NCI-H2196 treated with DMSO at 0.1 percent for 48 hours (cell line): ENCODE measurements around the gene DCDC2B.
A peak's percentile ranks its signal among the peaks of the same experiment; 100 is the strongest.

Experiments used
- DNase-seq: peaks from one replicate; lab custom pipeline; 2025; ENCODE audit not compliant: unreplicated experiment; lab: John Stamatoyannopoulos, UW

DCDC2B gene

DNA sequence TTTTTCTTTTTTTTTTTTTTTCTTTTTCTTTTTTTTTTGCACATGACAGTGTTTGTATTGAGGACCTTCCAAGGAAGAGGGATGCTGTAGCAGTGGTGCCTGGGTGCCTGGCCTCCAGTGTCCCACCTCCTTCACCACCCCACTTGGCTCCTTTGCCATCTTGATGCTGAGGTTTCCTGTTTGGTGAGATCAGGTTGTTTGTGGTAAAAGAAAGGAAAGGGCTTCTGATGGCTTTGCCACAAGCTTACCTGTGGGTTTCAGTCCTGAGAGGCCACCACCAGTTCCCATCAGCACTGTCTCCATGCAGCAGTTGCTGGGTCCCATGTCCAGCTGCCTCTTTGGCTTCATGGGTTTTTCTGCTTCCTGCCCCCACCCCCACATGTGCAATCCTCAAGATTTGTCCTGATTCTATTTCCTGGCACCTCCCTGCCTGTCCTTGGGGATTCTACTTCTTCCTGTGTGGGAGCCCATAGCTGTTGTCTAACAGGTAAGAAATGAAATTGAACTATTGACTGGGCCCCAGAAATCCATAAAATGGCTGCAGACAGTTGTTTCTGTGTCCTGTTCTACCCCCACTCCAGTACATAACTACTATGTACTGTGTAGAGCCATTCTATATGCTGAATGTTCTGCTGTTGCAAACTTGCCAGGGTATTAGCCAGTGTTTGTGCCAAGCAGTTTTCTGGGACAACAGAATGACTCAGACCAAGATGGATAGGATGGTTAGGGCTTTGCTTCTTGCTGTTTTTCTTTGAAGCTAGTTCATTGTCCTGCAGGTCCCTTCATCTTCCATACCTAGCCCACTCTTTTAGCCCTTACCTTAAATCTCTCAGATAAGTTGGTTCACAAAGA is 12.7 kb upstream of the DCDC2B start:
- DNase-seq, result no peak

DNA sequence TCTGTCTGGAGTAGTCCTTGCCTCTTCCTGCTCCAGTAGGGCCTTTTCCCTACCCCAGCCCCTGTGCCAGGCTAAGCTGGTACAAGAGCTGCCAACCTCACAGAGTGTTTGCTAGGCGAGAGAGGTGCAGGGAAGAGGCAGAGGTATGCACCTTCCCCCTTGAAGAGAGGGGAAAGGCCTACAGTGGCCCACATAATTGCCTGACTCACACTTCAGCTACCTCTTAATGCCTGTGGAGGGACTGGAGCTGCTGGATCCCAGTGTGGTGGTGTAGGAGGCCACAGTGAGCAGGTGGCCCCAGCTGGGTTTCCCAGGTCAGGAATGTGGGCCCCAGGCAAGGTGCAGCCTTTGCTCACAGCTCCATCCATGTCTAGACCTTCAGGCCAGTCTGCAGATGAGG is 11.8 kb upstream of the DCDC2B start:
- DNase-seq, result no peak

DNA sequence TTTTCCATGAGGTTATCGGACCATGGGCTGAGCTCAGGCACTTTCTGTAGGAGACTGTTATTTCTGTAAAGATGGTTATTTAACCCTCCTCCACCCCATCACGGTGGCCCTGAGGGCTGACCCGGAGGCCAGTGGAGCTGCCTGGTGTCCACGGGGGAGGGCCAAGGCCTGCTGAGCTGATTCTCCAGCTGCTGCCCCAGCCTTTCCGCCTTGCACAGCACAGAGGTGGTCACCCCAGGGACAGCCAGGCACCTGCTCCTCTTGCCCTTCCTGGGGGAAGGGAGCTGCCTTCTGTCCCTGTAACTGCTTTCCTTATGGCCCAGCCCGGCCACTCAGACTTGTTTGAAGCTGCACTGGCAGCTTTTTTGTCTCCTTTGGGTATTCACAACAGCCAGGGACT is 11.1 kb upstream of the DCDC2B start:
- DNase-seq, result no peak

DNA sequence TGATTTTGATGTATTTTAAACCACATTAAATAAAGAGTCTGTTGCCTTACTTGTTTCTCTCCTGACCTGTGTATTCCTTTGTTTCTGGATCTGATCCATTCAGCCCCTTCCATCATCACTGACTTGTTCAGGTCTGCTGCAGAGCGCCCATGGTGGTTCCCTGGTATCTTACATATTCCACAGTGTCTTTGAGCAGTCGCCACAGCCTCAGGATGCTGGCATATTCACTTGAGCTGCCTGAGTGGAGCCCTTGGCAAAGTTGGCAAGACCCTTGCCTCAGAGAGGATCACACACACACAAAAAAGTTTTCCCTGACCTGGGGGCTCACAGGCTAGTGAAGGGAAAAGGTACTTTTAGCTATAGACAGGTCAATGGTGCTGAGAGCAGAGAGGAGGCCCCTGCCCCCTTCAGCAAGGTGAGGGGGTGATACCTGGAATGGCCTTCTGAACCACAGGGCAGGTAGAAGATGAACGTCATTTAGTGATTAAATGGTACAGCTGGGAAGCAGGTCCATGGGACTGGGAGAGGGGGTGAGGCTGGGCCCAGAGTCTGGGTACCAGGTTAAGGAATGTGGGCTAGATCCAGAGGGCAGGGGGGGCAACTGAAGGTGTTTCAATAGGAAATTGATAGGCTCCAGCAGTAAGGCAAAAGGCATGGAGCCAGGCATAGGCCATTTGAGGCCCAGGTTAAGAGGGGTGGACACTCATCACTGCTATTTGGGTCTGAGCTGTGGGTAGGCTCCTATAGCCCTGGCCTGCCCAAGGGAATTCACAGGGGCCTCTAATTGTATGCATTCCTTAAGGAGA is 10.4 kb upstream of the DCDC2B start:
- no peak for DNase-seq

DNA sequence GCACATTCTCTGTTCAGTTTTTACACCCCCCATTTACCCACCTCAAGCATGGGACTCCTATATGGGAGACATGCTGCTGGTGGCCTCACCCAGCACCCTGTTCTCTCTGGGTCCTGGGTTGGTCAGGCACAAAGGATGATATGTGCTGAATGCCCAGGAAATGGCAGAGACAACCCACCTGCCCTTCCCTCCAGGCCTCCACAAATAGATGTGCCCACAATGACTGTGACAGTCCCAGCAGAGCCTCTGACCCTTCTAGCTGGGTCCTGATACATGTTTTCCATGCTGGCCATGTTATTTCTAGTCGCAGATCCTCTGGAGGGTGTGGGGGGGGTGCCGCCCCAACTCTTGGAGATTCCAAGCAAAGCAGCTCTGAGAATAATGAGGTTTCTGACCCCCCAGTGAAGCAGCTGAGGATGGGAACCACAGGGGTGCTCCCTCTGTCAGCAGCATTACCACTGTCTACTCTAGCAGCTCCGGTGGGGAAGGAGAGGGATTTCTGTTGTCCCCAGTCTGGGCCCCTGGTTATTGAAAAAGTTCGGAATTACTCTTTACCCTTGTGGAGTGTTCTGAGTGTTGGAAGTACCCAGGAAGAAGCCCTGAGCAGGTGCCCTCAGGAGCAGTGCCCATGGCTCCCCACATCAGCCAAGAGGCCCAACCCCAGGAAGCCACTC is 9.7 kb upstream of the DCDC2B start:
- no peak for DNase-seq

DNA sequence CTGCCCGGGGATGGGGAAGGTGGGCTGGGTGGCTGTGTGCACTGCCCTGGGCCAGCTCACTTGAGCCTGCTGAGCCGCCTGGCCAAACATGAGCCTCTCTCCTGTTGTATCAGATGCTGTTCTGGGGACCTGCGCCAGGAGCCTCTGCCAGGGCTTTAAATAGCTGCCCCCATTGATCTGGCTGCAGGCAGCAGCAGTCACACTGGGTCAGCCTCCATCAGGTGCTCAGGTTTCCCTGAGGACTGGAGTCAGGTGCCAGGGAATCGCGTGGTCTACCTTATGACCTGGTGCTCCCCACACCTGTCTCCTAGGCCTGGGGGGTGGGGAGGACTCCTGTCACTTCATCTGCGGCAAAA is 9.2 kb upstream of the DCDC2B start:
- peak; percentile 77 for DNase-seq

DNA sequence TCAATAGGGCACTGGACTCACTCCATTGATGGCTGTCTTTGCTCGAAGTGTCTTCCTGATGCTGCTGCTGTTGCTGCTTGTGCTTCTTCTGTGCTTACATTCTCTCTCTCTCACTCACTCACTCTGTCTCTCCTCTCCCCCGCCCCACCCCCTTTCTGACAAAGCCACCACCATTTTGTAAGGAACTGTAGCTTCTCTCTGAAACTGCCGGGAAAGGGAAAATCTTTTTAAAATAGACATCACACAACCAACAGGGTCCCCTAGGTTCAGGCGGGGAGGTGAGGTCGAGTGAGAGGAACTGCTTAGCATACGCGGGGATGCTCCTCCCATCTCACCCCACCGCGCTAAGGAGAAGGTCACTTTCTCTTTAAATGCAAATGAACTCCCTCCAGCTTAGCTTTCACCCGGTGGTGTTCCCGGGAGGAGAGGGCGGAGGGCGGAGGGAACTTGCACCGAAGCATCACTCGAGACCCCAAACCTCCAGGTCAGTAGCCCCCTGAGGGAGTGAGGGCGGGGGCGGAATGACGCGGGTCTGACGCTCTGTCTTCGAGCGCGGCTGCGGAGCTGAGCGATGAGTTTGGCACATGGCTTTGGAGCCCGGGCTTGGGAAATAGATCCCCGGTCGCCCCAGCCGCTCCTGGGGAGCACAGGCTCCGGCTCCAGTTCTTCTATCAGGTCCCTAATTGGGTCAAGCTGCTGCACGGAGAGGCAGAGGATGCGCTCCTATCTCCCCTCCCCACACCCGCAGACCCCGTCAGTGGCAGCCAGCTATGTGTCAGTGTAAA is 8.5 kb upstream of the DCDC2B start, which contains the start of gene CCDC28B:
CCDC28B (plus strand) TSS at position 370 of the 785 bp plus-strand sequence. CDS start 1,341 bp downstream, outside the sequence.
- peak; percentile 51 for DNase-seq

DNA sequence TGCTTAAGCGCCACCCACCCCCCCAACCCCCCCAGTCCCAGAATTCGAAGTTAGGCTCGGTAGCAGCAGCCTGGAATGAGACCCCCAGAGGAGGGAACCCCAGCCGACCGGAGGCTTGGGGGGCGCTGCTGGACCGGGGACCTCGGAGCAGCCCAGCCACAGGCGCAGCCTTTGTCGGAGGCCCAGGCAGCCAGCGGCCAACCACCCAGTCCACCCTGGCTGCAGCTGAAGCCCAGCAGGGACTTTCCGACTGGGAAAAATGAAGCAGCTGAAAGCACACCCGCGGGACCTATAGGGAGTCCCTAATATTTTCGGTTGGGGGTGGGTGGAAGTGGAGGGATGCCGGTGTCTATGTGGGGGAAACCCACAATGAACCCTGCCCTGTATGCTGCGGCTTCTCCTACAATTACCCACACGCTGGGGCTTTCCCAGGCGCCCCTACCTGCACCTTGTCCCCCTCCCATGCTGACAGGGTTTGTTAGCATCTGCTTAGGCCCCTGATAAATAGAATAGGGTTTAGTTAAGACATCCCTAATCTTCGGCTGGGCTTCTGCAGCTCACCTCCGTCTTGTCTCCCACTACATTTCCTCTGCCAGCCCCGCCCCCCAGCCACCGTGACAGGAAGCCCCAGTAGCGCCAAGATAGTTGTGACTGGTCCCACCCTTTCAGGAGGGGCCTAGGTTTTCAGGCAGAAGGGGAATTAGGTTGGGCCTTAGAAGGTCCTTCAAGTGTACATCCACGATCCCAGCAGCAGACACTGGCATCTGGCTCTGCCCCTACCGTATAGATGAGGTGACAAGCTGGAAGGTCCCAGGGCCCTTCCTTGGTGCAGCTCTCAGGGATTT is 7.7 kb upstream of the DCDC2B start:
- no peak for DNase-seq

DNA sequence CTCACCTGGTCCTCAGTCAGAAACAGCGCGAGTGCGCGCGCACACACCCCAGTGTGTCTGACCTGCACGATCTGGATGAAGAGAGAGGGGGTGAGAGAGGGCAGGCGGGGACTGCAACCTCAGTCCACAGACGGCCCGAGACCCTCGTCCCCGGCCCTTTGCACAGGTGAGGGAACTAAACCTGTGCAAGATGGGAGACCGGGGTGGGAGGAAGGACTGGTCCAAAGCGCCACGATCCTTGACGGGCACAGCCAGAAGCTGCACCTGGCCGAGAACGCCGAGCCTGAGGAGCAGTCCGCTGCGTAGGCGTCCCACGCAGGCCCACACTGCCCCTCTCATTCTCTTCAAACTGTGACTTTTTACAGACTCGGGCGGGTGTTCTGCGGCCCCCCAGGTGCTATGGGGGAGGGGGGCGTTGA is 3.9 kb upstream of the DCDC2B start:
- DNase-seq, result no peak

DNA sequence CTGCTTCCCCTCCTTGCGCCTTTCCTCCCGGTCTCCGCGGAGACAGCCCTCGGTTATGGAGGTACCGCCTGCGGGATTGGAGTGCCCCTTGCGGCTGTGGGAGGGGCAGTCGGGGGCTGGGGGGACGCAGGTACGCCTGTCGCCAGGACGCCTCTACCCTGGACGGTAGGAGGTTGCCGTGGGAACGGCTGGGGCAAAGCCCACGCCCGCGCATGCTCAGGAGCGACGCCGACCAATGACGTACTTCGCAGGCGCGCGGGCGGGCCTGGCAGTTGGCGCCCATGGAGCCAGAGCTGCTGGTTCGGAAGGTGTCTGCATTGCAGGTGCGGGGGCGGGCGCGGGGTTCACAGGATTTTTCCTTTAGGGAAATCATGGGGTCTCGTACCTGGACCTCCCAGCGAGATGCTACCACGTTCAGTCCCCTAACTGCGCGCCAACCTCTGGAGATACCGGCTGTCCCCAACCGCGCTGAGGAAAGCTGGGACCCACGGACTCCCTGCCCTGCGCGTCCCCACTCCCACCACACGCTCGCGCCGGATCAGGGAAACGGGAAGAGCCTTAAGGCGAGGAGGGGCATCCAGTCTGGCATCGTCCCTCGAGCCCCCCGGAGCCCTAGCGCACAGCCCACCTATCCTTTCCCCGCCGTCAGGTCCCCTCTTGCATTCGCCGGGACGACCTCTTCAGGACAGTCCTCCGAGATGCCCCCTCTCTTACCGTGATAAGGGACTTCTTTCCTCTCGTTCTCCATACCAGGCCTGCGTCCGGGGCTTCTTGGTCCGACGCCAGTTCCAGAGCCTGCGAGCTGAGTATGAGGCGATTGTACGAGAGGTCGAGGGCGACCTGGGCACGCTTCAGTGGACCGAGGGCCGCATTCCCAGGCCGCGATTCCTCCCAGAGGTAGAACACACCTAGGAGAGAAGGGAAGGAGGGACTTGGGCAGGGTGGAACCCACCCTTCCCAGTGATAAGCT is 3.2 kb upstream of the DCDC2B start, which contains the start of gene IQCC:
IQCC (plus strand) TSS at position 271 of the 970 bp plus-strand sequence; CDS start at position 282, 11 bp downstream.
- DNase-seq, result peak; percentile 88

DNA sequence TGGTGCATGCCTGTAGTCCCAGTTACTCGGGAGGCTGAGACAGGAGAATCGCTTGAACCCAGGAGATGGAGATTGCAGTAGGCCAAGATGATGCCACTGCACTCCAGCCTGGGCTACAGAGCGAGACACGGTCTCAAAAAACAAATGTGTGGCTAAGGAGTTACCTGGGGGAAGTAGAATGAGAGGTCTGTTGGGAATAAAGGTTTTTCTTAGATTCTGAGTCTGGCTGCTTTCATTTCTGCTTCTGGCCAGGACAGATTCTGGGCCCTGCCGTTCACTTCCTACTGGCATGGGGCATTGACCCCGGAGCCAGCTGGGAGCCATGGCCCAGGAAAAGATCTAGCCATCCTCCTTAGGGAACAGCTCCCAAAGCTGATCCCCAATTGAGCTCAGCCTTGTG is 420 bp upstream of the DCDC2B start:
- no peak for DNase-seq

DNA sequence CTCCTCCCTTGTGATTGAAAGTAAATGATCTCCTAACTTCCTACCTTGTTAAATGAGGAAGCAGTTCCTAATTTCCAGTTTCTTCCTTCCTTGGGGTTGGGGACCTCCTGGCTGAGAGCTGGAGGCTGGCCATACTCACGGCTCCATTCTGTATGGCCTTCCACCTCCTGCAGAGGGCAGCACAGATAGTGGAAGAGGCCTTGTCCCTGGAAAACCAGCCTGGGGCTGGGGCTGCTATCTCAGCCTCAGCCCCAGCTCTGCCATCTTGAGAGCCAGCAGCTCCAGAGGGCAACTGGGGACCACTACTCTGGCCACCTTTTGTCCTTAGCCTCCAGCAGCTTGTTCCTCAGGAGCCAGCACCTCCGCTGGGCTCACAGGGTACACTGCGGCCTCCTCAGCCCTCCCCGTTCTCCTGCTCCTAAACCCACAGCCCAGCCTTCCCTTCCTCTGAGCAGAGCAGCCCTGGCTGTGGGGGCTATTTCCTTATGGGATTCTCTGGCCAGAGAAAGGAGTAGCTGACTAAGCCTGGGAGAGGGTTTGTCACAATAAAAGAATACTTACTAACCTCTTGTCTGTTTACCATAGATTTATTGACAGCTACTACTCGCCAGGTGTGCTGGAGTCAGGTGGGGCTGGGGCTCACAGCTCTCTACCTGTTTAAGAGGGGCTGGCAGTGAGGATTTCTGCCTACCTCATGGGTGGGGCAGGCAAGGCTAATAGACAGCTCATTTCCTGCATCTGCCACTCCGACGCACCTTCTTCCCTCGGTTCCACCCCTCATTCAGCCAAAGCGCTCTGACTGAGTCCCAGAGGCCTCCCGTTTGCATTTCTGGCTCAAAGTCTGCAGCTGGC is 7.0 kb downstream of the DCDC2B start:
- DNase-seq, result peak; percentile 66

DNA sequence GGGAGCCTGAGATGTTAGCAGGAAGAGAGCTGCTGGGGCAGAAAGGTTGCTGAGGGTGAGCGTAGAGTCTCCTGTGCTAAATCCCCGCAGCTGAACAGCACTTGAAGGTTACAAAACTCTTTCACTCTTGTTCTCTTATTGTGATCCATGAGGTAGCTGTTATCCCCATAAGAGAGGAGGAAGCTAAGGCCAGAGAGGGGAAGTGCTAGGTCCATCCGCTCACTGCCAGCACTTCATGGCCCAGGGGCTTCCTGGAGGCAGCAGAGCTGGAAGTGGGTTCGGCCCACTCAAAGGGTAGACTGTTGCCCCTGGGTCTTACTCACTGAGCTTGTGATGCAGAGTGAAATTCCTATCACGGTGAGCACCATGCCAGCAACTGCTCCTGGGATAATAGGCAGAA is 7.7 kb downstream of the DCDC2B start:
- no peak for DNase-seq

DNA sequence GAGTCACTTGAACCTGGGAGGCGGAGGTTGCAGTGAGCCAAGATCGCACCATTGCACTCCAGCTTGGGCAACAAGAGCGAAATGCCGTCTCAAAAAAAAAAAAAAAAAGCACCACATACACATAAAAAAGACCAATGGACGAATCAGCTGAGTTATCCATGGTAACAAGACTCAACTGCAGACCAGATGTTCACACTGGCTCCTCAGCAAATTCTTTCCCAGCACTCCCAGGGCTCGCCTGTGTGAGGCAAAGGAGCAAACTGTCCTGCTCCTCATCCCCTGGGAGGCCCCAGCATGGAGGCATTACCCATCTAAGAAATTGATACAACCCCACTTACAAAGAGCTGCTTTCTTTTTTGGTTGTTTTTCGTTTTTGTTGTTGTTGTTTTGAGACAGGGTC is 10.1 kb downstream of the DCDC2B start:
- no peak for DNase-seq

DNA sequence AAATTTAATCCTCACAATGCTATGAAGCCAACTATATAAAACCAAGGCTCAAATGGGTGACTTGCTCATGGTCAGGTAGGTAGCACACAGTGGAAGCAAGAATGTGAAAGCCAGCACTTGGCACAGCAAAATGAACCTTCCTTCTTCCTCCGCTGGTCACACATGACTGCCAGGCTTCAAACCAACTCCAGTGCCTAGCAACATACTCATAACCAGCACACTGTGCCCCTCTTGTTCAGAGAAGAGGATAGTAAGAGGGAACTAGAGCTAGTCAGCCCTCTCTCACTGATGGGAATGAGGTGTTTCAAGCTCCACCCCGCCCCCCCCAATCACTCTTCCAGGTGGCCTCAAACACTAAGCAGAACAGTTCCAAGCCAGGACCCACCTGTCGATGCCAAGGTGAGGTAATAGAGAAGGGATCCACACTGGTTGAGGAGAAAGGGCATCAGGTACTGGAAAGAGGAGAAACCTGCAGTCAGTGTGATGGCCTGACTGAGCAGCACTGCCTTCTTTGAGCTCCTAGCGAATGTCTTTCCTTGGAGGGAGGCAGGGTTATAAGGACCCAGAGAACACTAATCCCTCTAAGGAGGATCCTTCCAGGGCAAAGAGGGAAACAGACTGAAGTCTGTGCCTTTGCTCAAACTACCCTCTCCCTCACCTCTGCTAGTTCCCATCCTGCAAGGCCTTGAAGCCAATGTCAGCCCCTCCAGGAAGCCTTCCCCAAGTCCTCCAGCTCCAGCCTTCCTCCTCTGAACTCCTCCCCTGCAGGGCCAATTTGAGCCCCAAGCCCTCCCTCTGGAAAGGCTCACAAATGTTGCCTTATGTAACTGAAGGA is 12.1 kb downstream of the DCDC2B start:
- DNase-seq, result no peak

DNA sequence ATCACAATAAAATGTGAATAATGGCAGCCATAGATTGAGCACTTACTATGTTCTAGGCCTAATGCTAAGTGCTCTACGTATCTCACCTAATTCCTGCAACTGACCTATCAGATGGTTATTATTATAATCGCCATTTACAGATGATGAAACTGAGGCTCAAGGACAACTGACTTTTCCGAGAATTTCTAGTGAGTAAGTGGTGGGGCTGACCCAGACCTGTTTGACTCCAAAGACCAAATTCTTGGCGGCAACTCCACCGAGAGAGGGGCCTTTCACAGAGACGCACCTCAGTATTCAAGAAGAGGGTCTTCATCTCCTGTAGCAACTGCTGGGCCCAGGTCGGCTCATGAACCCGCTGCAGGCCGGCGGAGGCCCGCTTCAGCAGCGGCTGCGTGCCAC is 12.7 kb downstream of the DCDC2B start:
- no peak for DNase-seq
